ENCODE results near the gene GLDN. TPM values are rescaled to one million over a fixed set of nuclear protein-coding genes. Genes with fewer than 3 reads are reported as not detected.

Gene GLDN
- total RNA-seq, 2 donors from 2014 or later, result 1.2 to 1.4 TPM

DNA sequence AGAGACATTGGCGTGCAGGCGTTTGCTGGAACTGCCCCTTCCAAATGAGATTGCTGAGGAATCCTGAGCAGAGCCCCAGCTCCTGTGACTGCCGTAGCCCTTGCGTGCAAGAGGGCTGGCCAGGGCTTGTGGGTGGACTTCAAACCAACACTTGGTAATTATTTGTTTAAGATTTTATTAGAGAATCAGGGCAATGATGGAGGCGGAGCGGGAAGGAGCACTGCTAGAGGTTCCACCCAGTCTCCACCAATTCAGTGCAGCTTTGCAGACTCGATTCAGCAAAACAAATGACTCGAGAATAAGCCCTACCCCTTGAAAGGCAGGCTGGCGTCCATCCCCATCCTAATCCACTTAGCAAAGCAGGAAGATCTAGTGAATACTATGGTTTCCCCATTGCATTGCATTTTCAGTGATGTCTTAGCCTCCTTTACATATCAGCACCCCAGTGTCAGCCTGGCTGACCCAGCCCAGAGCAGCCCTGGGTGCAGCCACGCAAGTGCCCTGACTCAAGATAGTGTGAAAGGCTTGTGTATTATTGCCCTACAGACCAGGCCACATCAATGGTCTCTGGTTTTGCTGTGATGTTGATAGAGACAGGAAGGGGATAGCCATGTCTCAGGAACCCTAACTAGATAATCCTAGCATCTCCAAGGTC lies 26.0 kb downstream of the GLDN start:
- H3K4me3 ChIP-seq, result no peak overlapping the region
- H3K27me3 ChIP-seq (replicated peaks; ENCODE audit: insufficient read depth), result no peaks in the 10 kb centered on the region
- no peak overlapping the region for H3K27ac ChIP-seq
- intact Hi-C loops (cut with DNase I), result no loop called here
- WGBS, result 44% methylated on average over 10 of the region's 10 CpGs
- no peaks in the 10 kb centered on the region for H3K9me3 ChIP-seq
- H3K36me3 ChIP-seq, result no peaks in the 10 kb centered on the region
- TF ChIP-seq POLR2A (IDR thresholded peaks at IDR 0.05) (no peak), POLR2AphosphoS5 (IDR thresholded peaks at IDR 0.05) (no peak)
- TF ChIP-seq, protein P1, sequence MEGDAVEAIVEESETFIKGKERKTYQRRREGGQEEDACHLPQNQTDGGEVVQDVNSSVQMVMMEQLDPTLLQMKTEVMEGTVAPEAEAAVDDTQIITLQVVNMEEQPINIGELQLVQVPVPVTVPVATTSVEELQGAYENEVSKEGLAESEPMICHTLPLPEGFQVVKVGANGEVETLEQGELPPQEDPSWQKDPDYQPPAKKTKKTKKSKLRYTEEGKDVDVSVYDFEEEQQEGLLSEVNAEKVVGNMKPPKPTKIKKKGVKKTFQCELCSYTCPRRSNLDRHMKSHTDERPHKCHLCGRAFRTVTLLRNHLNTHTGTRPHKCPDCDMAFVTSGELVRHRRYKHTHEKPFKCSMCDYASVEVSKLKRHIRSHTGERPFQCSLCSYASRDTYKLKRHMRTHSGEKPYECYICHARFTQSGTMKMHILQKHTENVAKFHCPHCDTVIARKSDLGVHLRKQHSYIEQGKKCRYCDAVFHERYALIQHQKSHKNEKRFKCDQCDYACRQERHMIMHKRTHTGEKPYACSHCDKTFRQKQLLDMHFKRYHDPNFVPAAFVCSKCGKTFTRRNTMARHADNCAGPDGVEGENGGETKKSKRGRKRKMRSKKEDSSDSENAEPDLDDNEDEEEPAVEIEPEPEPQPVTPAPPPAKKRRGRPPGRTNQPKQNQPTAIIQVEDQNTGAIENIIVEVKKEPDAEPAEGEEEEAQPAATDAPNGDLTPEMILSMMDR (IDR thresholded peaks at IDR 0.05), result no peak
- peaks cover 2% of the 10 kb centered on the region for H3K4me1 ChIP-seq (replicated peaks)
- DNase-seq (ENCODE audit: low spot score), result peak; percentile 18

DNA sequence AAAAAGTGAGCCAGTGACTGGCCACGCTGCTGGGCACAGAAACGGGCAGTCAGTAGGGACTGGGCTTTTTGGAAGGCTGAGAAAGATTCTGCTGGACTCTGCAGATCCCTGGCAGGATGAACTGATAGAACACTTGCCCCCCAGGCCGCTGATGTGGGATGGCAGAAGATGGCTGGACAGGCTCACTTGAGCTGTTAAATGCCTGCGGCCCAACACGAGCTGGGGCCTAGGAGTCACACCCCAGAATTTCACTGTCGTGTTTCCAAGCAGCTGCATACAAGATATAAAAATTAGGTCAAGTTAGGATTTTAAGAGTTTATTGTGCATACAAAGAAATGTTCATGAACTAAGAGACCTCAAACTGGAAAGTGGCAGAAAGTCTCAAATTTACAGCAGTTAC lies 26.9 kb downstream of the GLDN start:
- Histone ChIP-seq H3K36me3 (no peaks in the 10 kb centered on the region), H3K4me1 (replicated peaks) (peaks cover 2% of the 10 kb centered on the region), H3K4me3 (no peak overlapping the region), H3K9me3 (no peaks in the 10 kb centered on the region), H3K27ac (no peak overlapping the region), H3K27me3 (replicated peaks; ENCODE audit: insufficient read depth) (no peaks in the 10 kb centered on the region)
- intact Hi-C loops (cut with DNase I), result no loop called here
- whole genome bisulfite sequencing, result 81% methylated on average over 6 of the region's 6 CpGs
- DNase-seq (ENCODE audit: low spot score), result no peak
- TF ChIP-seq POLR2AphosphoS5 (IDR thresholded peaks at IDR 0.05) (no peak), POLR2A (IDR thresholded peaks at IDR 0.05) (no peak)
- TF ChIP-seq, protein P1 (IDR thresholded peaks at IDR 0.05), result no peak

DNA sequence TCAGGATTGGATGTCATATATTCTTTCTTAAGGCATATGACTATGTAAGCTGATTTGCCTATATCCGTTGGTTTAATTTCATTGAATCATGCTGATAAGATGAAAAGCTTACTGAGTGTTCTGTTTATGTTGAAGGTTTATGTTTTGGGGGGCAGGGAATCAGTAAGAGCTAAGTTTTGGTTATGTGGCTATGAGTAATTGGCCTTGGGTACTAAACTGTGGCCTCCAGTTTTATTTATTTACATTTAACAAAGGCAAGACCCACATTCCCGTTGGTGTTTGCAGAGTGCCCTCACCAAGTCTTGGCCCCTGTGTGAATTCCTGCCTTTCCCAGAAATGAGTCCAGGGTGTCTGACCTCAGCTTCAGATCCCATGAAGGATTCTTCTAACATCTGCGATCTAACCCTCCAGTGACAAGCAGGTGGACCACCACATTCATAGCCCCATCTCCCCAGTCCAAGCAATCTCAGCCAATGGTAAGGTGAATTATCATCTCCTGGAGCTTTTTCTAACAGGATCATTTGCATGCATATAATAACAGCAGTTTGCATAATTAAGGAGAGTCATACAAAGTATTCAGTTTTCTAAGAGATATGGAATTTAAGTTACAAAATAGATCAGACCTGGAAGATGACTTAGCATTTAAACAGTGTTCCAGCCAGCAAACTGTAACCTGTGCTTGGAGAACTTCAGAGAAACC lies 27.4 kb downstream of the GLDN start:
- Histone ChIP-seq H3K27me3 (replicated peaks; ENCODE audit: insufficient read depth) (no peaks in the 10 kb centered on the region), H3K4me1 (replicated peaks) (peaks cover 2% of the 10 kb centered on the region), H3K36me3 (no peaks in the 10 kb centered on the region), H3K9me3 (no peaks in the 10 kb centered on the region), H3K27ac (no peak overlapping the region), H3K4me3 (no peak overlapping the region)
- TF ChIP-seq POLR2A (IDR thresholded peaks at IDR 0.05) (no peak), POLR2AphosphoS5 (IDR thresholded peaks at IDR 0.05) (no peak)
- TF ChIP-seq, protein P1 (IDR thresholded peaks at IDR 0.05), result no peak
- WGBS, result 57% methylated on average over 3 of the region's 3 CpGs
- intact Hi-C loops (cut with DNase I), result no loop called here
- no peak for DNase-seq (ENCODE audit: low spot score)

DNA sequence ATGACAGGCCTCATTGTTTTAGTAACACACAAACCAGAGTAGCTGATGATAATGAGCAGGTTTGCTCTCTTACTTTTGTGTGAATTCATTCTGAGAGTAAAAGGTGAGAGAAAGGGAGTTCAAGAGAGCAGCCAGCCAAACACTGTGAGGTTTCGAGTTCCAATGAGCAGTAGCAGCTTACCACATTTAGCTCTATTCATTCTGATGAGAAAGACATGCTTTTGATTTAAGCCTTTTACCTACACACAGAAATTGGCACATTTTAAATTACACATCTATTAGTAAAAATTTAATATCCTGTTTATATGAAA lies 28.0 kb downstream of the GLDN start:
- DNase-seq (ENCODE audit: low spot score), result no peak
- intact Hi-C loops (cut with DNase I), result no loop called here
- Histone ChIP-seq H3K27ac (no peak overlapping the region), H3K36me3 (no peaks in the 10 kb centered on the region), H3K4me1 (replicated peaks) (peaks cover 2% of the 10 kb centered on the region), H3K4me3 (no peak overlapping the region), H3K9me3 (no peaks in the 10 kb centered on the region), H3K27me3 (replicated peaks; ENCODE audit: insufficient read depth) (no peaks in the 10 kb centered on the region)
- 90% methylated on average over 1 of the region's 1 CpG for WGBS
- no peak for TF ChIP-seq POLR2AphosphoS5 (IDR thresholded peaks at IDR 0.05)
- TF ChIP-seq, protein P1 (IDR thresholded peaks at IDR 0.05), result no peak
- TF ChIP-seq POLR2A (IDR thresholded peaks at IDR 0.05), result no peak

DNA sequence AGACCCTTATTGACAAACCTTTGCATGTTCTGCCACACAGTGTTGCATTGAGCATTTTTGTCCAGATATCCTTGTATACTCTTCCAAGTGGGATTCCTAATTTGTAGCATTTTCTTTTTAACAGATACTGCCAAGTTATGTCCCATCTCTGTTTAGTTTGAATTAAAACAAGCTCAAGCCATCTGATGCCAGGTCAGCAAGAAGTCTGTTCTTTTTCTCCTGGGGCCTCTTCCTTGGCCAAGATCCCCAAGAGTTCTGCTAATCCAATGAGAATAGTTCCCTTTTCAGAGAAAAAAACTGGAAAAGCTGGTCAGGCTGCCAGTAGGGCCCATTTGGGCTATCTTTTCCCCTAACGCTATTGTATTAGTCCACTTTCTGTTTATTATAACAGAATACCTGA lies 29.8 kb downstream of the GLDN start:
- DNase-seq (ENCODE audit: low spot score), result no peak
- H3K4me3 ChIP-seq, result no peak overlapping the region
- H3K9me3 ChIP-seq, result no peaks in the 10 kb centered on the region
- H3K36me3 ChIP-seq, result no peaks in the 10 kb centered on the region
- H3K4me1 ChIP-seq (replicated peaks), result peaks cover 2% of the 10 kb centered on the region
- 40% methylated on average over 1 of the region's 1 CpG for WGBS
- intact Hi-C loops (cut with DNase I), result no loop called here
- no peak for TF ChIP-seq POLR2A (IDR thresholded peaks at IDR 0.05)
- TF ChIP-seq POLR2AphosphoS5 (IDR thresholded peaks at IDR 0.05), result no peak
- TF ChIP-seq, protein P1 (IDR thresholded peaks at IDR 0.05), result no peak
- no peaks in the 10 kb centered on the region for H3K27me3 ChIP-seq (replicated peaks; ENCODE audit: insufficient read depth)
- H3K27ac ChIP-seq, result no peak overlapping the region

Data from prostate gland (tissue), 2 donors.